HG03460 (cell line): ENCODE data around the gene VPS13A.
"Not testable (repeated sequence)": the region's sequence is repeated elsewhere in the genome, so short reads cannot be mapped to it uniquely, and the experiment has no call there.

Experiments used
- ATAC-seq: cut with Tn5 transposase; IDR thresholded peaks from one replicate; pipeline ENCODE4 v1.9.1; 2021; ENCODE audit not compliant: unreplicated experiment

Gene VPS13A

GRCh38 chr9:77421506-77422265 lies 244.4 kb downstream of the VPS13A start:
- ATAC-seq: no peak

DNA sequence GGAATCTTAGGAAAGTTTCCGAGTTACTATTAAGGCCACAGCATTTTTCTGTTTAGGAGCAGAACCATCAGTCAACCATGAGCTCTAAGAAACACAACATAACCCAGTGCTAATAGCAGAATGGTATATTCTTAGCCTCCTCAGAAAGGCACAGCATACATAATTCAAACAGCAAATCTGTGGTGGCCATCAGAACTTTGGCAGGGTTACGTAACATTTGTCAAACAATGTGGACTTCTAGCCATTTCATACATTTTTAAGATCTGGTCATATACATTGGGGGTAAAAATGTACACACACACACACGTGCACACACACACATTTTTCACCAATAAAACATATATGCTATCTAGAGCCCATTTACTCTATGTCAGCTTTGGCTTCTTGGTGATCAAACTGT lies 245.6 kb downstream of the VPS13A start:
- no peak for ATAC-seq

- no peak for ATAC-seq
Observed at GRCh38 chr9:77423841-77424240, 246.5 kb downstream of the VPS13A start.

DNA sequence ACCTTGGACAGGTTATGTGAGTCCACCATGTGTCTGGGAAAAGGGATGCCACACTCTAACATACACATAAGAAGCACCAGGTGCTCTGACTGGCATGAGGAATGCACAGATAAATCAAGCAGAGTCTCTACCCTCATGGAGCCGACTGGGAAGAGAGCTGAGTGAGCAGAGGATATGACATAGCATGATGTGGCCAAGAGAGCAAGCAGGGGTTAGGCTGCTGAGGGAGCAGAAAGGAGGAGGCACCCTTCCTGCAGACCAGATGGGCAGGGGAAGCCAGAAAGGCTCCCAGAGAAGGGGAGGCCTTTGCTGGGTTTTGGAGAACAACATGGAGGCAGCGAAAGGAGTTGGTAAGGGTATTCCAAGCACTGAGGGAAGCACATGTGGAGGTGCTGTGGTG lies 247.7 kb downstream of the VPS13A start:
- no peak for ATAC-seq

DNA sequence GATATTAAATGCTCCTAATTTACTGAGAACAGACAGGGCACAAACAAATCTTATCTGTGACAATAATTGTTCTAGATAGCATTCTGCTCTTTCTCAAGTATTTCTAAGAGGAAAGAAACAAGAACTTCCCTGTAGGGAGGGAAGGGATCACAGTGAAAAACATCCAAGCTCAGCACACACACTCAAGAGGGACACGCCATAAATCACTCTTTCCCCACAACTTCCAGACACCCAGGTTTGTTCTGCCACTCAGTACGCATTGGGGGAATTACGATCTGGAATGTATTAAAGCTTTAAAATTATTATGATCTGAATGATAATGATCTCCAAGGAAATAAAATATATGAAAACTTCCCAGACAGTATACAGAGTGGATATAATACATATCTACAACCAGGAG lies 249.4 kb downstream of the VPS13A start:
- no peak for ATAC-seq

GRCh38 chr9:77427256-77427927 lies 250.1 kb downstream of the VPS13A start:
- ATAC-seq: no peak

DNA sequence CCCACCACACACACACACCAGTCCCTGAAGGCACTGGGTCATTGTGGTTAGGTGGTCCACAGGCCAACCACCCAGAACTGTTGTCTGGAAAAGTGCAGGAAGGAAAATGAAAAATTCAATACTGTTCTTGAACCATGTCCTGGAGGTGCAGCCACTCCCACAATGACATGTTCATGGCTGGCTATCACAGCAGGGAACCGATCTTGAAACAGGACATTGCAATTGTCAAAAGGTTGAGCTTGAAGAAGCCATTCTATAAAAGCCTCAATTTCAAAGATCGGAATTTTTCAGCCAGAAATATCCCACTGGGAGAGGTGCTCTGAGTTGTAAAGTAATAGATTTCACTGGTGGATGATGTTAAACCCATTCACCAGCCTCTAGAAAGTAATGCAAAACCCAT lies 252.6 kb downstream of the VPS13A start:
- no peak for ATAC-seq

GRCh38 chr9:77432053-77432452 lies 254.7 kb downstream of the VPS13A start:
- ATAC-seq: no peak

- peak; percentile 83 for ATAC-seq
Observed at GRCh38 chr9:77433675-77434445, 256.5 kb downstream of the VPS13A start.

- no peak for ATAC-seq
Observed at GRCh38 chr9:77435277-77435676, 257.9 kb downstream of the VPS13A start.

DNA sequence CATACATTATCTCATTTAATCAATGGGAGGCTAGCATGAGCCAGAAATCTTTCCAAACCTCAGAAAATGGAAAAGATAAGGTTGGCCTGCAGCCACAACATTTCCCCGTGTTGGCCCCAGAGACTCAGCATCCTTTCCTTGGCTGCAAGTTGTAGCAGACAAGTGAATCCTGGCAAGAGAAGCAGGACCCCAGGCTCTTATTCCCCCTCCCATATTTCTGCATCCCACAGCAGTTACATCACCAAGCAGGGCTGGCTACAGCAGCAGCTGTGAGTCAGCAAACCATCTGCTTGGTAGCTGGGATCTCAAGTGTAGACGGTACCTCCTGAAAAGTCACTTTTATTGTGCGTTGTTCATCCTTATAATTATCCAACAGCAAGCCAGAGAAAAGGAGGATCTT lies 258.4 kb downstream of the VPS13A start:
- ATAC-seq: no peak

GRCh38 chr9:77438653-77439052 lies 261.3 kb downstream of the VPS13A start:
- no peak for ATAC-seq

DNA sequence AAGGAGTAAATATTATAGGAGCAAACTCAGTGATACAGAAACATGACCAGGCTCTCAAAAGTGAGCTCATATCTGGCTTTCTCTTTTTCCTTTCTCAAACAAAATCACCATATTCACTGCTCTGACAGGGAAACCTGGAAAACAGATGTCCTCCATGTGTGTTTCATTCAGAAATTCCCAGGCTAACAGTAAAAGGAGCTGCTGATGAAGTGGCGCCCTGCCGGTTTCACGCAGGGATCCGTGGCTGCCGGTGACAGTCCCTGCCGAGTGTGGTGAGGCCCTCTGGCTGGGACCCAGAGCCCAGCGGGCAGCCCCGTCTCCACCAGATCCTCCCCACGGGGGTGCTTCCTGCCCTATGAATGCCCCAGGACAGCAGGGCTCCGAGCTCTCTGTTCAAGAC lies 262.7 kb downstream of the VPS13A start:
- no peak for ATAC-seq

DNA sequence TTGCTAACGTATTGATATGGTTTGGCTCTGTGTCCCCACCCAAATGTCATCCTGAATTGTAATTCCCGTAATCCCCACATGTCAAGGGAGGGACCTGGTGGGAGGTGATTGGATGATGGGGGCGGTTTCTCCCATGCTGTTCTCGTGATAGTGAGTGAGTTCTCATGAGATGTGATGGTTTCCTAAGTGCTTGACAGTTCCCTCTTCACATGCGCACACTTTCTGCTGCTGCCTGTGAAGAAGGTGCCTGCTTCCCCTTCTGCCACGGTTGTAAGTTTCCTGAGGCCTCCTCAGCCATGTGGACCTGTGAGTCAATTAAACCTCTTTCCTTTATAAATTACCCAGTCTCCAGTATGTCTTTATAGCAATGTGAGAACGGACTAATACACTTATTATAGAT lies 263.8 kb downstream of the VPS13A start:
- not testable (repeated sequence) for ATAC-seq

- no peak for ATAC-seq
Observed at GRCh38 chr9:77442436-77442835, 265.1 kb downstream of the VPS13A start.

DNA sequence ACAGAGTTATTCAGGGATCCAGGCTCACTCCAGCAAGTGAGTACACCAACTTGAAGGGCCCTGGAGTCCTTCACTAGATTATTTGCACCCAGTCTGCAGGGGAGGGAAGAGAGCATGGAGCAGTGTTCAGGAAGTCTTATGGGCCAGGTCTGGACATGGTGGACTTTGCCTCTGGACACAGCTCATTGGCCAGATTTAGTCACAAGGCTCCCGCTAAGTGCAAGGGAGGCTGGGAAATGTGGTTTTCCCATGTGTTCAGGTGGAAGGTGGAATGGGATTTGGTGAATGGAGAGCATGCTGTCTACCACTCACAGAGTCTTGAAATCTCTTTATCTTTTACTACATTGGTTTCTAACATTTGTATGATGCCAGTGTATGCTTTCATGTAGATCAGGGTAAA lies 270.3 kb downstream of the VPS13A start:
- no peak for ATAC-seq

- ATAC-seq: no peak
Observed at GRCh38 chr9:77449240-77450084, 272.1 kb downstream of the VPS13A start.

DNA sequence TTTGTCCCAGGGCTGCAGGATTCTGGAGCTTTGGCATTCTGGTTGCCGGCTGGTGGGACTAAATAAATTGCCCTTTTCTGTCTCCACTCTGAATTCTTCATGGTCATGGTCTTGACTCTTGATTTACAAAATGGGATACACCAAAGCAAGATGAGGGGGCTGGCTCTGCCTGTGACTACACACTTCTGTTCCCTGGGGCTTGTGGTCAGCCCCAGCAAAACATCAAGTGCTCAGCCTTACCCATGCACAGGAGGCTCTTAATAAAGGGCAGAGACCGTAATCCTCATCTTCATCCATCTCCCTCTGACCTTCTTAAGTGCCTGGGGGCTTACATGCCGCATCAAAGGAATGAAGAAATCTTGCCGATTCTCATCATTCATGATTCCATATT lies 272.7 kb downstream of the VPS13A start:
- no peak for ATAC-seq

GRCh38 chr9:77451507-77451906 lies 274.2 kb downstream of the VPS13A start:
- ATAC-seq: no peak

DNA sequence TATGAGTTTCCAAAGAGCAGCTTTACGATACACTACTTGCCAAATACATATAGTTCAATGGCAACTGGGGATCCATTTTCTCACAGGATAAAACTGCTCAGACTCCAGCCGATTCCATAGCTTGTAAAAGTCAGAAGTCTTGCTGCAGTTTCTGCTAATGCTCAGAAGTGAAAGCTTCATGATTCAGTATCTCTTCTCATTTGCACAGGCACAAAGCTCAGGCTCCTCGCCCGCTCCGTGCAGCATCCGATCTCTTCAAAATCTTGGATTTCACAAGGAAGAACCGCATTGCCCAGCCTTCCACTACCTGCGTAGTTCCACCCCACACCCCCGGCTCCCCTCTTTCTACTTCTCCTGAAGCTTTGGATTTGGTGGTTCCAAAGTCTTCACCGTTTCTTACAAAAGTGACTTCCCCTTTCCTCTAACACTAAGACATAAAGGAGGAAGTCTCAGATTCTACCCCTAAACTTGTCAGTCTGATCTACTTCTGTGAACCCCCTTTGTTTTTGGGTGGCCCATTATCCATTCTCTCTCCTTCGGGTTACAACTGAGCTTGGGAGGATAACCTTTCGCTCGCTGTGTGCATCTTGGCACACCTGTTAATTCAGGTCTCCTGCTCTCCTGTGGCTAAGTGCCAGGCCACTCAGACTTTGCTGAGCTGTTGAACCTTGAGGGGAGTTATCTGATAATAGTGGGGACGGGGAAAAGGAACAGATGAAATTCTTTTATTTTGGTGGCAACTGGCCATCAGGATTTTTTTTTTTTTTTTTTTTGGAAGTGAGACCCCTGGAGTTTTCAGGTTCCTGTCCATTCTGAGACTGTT lies 276.7 kb downstream of the VPS13A start:
- no peak for ATAC-seq
